Stimulated activated CD4-positive, alpha-beta T cell treated with anti-CD3 and anti-CD28 coated beads, Interleukin-4, amount 100 ng/mL, for 4 hours (primary cell): ENCODE measurements around the gene NLGN3.
A peak's percentile ranks its signal among the peaks of the same experiment; 100 is the strongest.

Experiments used
- DNase-seq, 2 experiments: peaks; one replicate each; pipeline ENCODE4 v3.0.0-alpha.2; 2020

The NLGN3 gene

DNA sequence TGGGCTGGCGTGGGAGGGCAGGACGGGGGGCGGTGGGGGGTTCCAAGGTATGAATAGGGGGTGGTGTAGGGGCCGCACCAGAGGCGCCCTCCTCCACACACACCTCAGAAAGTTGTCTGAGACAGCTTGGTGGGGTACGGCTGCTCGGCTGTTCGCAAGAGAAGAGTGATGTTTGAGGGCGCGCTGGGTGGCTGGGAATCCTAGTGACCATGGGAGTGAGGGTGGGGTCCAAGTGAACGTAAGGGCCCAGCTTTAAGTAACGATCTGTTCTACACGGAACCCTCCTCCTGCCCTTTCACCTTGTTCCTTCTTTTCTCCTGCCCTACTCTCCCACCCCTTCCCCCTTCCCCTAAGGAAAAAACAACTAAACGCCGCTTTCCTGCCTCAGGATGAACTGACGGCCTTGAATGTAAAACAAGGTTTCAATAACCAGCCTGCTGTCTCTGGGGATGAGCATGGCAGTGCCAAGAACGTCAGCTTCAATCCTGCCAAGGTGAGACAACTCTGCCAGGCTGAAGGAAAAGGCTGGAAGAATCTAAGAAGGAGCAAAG is 25.6 kb upstream of the NLGN3 start:
- DNase-seq = no peak

DNA sequence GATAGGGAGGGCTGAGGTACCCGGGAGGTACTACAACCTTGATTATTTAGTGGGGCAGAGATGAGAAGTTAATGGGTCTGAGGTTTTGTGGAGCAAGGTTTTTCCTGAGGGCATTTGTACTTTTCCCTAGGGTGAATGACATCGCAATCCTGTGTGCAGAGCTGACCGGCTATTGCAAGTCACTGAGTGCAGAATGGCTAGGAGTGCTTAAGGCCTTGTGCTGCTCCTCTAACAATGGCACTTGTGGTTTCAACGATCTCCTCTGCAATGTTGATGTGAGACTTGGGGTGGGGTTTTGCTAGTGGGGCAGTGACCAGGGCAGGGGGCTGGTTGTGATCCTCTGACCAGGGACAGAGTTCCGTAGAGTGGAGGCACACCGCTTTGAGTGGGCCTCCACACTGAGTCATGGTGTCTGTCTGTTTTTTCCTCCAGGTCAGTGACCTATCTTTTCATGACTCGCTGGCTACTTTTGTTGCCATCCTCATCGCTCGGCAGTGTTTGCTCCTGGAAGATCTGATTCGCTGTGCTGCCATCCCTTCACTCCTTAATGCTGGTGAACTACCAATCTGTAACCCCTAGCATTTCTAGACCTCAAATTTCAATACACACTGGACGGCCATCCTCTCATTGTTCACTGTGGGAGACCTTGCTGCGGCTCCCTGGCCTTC is 16.3 kb upstream of the NLGN3 start:
- DNase-seq = no peak

DNA sequence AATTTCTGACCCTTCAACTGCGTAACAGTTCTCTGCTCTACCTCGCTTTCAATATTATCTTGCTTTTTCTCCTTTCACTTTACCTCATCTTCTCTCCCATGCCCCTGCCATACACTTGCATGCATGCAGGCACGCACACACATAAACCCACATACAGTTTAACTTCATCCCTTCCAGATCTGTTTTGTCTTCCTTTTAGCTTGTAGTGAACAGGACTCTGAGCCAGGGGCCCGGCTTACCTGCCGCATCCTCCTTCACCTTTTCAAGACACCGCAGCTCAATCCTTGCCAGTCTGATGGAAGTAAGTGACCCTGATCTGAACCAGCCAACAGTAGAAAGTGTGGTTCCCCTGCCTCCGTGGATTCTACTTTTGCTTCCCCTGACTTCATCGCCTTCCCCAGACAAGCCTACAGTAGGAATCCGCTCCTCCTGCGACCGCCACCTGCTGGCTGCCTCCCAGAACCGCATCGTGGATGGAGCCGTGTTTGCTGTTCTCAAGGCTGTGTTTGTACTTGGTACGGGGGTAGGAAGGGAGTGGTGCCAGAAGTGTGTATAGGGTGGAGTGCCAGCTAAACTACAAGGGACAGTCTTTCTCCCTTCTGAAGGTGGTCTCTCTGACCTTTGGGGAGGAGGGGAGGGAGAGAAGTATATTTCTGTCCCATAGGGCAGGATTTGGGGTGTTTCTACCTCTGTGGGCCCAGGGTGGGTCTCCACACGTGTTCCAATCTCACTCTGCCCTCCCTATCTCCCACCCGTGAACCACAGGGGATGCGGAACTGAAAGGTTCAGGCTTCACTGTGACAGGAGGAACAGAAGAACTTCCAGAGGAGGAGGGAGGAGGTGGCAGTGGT is 15.5 kb upstream of the NLGN3 start:
- peak; percentile 66 to 69 for DNase-seq

- no peak for DNase-seq
Measured at GRCh38 chrX:71131510-71131909, 13.1 kb upstream of the NLGN3 start.

DNA sequence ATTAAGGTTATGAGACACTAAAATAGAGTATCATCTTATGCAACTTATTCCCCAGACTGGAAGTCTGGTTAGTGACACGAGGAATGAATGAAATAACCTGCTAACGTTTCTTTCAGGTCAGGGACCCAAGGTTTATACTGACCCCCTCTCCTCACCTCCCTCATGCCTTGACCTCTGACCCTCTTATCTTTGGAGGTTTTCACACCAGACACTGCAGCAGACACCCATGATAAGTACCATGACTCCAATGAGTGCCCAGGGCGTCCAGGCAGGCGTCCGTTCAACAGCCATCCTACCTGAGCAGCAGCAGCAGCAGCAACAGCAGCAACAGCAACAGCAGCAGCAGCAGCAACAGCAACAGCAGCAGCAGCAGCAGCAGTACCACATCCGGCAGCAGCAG is 4.2 kb upstream of the NLGN3 start:
- no peak for DNase-seq

DNA sequence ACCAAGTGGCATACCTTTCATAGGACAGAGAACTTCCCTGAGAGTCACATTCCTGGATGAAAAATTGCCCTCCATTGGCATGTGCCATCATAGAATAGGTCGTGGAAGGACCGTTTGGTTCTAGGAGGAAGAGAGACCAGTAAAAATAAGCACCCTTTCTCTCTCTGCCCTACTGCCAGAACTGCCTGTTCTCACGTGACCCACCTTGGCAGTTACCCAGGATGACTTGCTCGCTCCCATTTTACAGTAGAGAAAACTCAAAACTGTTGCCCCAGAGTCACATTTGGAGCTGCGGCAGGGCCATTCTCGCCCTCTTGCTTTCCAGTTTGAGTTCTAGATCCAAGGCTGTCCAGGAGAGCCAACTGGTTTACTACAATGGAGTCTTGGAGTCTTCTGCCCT is 1.1 kb upstream of the NLGN3 start:
- DNase-seq = no peak

GRCh38 chrX:71147496-71148277 is 3.0 kb downstream of the NLGN3 start:
- no peak for DNase-seq

DNA sequence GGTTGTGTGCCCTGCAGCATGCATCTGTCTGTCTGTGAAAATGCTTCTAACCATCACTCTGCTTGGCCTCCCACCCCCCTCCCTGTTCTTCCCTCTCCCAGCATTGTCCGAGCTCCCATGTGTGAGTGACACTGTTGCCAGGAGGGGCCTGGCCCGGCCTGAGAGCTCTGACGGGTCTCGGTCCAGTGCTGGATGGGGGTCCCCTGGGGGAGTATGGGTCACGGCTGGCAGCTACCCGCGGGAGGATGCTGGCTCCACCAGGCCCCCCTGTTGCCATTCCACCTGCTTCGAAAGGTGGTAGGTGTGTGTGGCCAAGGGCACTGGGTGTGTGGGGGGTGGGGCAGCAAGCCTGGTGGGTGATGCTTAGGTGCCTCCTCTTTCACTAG is 3.6 kb downstream of the NLGN3 start:
- no peak for DNase-seq

- DNase-seq = no peak
Measured at GRCh38 chrX:71151366-71151765, 6.7 kb downstream of the NLGN3 start.

DNA sequence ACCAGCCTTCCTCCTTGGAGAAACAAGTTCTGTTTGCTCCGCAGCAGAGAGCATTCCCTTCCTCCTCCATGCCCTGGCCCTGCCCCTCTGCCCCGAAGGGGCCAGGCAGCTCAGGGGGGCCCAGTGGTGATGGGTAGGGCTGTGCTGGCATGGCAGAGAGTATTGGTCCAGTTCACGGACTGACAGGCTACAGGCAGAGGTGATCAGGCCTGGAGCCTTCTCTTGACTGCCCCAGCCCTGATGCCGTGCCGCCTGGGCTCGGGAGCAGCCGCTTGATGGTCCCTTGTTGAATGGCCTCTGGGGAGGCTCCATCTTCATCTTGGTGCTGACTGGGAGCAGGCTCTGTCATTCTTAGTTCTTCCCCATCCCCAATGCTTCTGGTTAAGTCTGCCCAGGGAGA is 9.6 kb downstream of the NLGN3 start:
- no peak for DNase-seq

GRCh38 chrX:71154641-71155040 is 10.0 kb downstream of the NLGN3 start:
- no peak for DNase-seq

- no peak for DNase-seq
Measured at GRCh38 chrX:71158603-71159002, 14.0 kb downstream of the NLGN3 start.

DNA sequence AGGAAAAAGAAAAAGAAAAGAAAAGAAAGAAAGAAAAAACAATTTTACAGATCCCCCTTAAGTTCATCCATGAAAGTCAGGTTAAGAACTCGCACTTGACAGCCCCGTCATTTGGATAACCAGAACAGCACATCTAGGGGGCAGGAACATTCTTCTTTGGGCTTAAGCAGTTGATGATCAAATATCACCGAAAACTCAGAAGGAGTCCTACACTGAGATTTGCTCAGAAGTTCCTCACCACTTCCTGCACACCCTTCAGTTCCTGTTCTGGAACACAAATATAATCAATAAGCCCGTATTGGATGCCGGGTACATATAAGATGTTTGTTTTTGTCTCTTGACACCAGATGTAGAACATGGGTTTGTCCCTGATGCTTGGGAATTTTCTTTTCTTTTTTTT is 14.7 kb downstream of the NLGN3 start:
- no peak for DNase-seq

- no peak for DNase-seq
Measured at GRCh38 chrX:71160475-71160874, 15.8 kb downstream of the NLGN3 start.

DNA sequence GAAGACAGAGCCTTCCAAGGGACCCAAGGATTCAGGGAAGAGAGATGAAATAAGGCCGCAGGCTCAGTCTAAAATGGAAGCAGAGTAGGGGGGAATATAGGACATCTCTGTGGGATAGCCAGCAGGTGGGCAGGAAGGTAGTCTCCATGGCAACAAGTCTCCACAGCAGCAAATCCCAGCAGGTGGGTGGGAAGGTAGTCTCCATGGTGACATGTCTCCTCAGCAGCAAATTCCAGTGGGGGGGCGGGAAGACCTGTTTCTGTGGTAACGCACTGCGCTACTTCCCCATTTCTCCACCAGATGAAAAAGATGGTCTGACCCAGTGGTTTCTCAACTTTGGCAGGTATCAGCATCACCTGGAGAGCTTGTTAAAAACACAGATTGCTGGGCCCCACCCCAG is 18.3 kb downstream of the NLGN3 start:
- no peak for DNase-seq

- no peak for DNase-seq
Measured at GRCh38 chrX:71164071-71164470, 19.4 kb downstream of the NLGN3 start.

DNA sequence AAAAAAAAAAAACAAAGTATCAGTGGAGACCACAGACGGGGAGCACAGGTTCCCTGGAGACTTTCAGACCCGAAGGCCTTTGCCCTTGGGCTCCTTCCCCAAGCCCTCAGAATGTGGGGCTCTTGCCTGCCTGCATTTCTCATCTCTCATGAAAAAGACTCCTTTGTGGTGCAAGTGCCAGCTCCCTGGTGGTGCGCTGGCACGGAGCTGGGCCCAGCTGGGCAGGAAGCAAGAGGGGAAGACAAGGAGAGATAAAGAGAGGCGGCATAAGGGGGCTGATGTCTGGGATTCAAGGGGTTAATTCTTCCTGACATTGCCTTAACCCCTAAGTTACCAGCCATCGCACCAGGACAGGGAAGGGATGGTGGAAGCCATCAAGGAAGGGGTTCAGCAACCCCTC is 21.8 kb downstream of the NLGN3 start:
- DNase-seq = no peak

DNA sequence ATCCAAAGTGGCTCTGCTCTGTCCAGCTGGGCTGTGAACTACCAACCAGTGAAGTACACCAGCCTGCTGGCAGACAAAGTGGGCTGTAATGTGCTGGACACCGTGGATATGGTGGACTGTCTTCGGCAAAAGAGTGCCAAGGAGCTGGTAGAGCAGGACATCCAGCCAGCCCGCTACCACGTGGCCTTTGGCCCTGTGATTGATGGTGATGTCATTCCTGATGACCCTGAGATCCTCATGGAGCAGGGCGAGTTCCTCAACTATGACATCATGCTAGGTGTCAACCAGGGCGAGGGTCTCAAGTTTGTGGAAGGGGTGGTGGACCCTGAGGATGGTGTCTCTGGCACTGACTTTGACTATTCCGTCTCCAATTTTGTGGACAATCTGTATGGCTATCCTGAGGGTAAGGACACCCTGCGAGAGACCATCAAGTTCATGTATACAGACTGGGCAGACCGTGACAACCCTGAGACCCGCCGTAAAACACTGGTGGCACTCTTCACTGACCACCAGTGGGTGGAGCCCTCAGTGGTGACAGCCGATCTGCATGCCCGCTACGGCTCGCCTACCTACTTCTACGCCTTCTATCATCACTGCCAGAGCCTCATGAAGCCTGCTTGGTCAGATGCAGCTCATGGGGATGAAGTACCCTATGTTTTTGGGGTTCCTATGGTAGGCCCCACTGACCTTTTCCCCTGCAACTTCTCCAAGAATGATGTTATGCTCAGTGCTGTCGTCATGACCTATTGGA is 22.6 kb downstream of the NLGN3 start:
- DNase-seq = no peak

DNA sequence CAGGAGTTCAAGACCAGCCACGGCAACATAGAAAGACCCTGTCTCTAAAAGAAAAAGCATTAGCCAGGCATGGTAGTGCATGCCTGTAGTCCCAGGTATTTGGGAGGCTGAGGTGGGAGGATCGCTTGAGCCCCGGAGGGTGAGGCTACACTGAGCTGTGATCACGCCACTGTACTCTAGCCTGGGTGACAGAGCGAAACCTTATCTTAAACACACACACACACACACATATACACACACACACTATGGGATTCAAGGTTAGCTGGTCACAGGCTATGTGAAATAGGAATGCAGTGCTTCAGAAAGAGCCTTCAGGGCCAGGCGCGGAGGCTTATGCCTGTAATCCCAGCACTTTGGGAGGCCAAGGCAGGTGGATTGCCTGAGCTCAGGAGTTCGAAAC is 23.5 kb downstream of the NLGN3 start:
- DNase-seq = no peak

GRCh38 chrX:71169586-71169985 is 24.9 kb downstream of the NLGN3 start:
- DNase-seq = no peak

GRCh38 chrX:71170660-71171059 is 26.0 kb downstream of the NLGN3 start:
- no peak for DNase-seq

GRCh38 chrX:71171110-71171801 is 26.6 kb downstream of the NLGN3 start:
- DNase-seq = no peak
